C4-2B (cell line): ENCODE results near the gene MACROD1.

ENCODE experiments used
- ZFX ChIP-seq: fragments of 450-650 bp; IDR thresholded peaks from 2 replicates; pipeline ENCODE4 v1.6.1; 2017
- TF ChIP-seq, protein P1 (sequence below): fragments of 450-650 bp; conservative IDR thresholded peaks from 2 replicates; pipeline ENCODE4 v1.5.1; 2017; ENCODE audit warnings: mild to moderate bottlenecking

- TF ChIP-seq, protein P1, sequence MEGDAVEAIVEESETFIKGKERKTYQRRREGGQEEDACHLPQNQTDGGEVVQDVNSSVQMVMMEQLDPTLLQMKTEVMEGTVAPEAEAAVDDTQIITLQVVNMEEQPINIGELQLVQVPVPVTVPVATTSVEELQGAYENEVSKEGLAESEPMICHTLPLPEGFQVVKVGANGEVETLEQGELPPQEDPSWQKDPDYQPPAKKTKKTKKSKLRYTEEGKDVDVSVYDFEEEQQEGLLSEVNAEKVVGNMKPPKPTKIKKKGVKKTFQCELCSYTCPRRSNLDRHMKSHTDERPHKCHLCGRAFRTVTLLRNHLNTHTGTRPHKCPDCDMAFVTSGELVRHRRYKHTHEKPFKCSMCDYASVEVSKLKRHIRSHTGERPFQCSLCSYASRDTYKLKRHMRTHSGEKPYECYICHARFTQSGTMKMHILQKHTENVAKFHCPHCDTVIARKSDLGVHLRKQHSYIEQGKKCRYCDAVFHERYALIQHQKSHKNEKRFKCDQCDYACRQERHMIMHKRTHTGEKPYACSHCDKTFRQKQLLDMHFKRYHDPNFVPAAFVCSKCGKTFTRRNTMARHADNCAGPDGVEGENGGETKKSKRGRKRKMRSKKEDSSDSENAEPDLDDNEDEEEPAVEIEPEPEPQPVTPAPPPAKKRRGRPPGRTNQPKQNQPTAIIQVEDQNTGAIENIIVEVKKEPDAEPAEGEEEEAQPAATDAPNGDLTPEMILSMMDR, result no peak
- TF ChIP-seq ZFX, result no peak
Observed at GRCh38 chr11:63996512-63996911, 169.4 kb downstream of the MACROD1 start.
